Gastroesophageal sphincter (tissue), 2 donors: ENCODE results near the gene ERC1.

Experiments used
- POLR2A ChIP-seq, 2 donors: fragments of 450-650 bp; IDR thresholded peaks; one replicate each; pipeline ENCODE4 v1.6.1; 2017; ENCODE audit warnings: antibody characterized with exemption in 2 of 2, mild to moderate bottlenecking in 2 of 2, moderate library complexity in 1 of 2
- POLR2AphosphoS5 ChIP-seq: sonication (generic); formaldehyde crosslinking; IDR thresholded peaks from one replicate; pipeline ENCODE4 v1.6.1; 2017; ENCODE audit warnings: antibody characterized with exemption

DNA sequence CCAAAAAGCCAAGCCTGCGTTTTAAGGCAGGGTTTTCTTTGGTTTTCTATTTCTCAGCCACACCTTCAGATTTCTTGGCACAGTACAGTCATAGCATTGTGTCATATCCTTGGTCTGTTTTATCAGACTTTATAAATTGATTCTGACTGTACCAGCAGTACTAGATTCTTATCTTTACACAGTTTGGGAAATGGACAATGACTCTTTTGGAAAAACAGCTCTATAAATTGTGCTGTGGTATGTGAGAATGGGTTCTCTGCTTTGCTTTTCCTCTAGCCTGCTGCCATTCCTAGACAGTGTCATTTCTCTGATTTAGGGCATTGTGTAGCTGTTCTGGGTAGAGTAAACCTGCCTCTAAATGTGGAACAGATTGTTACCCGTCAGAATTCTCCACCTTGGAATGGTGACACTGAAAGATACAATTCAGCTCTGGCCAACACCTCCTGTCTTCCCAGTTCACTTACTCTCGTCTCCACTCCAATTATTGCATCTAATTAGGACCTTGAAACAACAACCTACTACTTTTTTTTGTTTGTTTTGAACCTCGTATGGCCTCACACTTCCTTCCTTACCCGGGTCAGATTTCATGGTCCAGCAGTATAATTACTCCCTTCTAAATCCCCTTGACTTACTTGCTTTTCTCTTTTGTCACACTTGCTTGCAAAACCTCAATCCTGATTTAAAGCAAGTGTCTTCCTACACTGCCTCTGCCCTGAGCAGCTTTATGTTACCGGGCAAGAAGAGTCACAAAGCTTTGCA lies 226.3 kb downstream of the ERC1 start:
- no peak for TF ChIP-seq POLR2A (IDR thresholded peaks at IDR 0.05)
- peak; percentile 51 for TF ChIP-seq POLR2AphosphoS5
